Ectodermal cell (in vitro differentiated cells): ENCODE results near the gene SLIT1.

Experiments used
- H3K27ac ChIP-seq: 2 replicates; pipeline ENCODE4 v1.7.0; 2013; ENCODE audit warnings: mild to moderate bottlenecking, low read depth, low read length; ENCODE audit not compliant: insufficient read depth, poor library complexity, severe bottlenecking
- H3K27me3 ChIP-seq: 2 replicates; pipeline ENCODE4 v1.7.0; 2013; ENCODE audit warnings: mild to moderate bottlenecking, low read length; ENCODE audit not compliant: insufficient read depth, control insufficient read depth, poor library complexity, severe bottlenecking
- H3K36me3 ChIP-seq: one replicate; pipeline ENCODE4 v1.7.0; 2013; ENCODE audit warnings: low read length; ENCODE audit not compliant: control insufficient read depth, insufficient read depth
- H3K4me1 ChIP-seq: one replicate; pipeline ENCODE4 v1.7.0; 2013; ENCODE audit warnings: low read length; ENCODE audit not compliant: control insufficient read depth, insufficient read depth
- H3K4me3 ChIP-seq: 2 replicates; pipeline ENCODE4 v1.7.0; 2013; ENCODE audit warnings: low read depth, low read length, control low read depth; ENCODE audit not compliant: insufficient read depth
- H3K9me3 ChIP-seq: 2 replicates; pipeline ENCODE4 v1.7.0; 2013; ENCODE audit warnings: mild to moderate bottlenecking, low read length, moderate library complexity; ENCODE audit not compliant: control insufficient read depth
- WGBS, 2 experiments: methylation state at CpG; one replicate each; pipeline ENCODE4 v1.1.7; 2013; ENCODE audit warnings: missing lambda C conversion rate in 2 of 2; 5-methylcytosine and 5-hydroxymethylcytosine counted together

The SLIT1 gene

DNA sequence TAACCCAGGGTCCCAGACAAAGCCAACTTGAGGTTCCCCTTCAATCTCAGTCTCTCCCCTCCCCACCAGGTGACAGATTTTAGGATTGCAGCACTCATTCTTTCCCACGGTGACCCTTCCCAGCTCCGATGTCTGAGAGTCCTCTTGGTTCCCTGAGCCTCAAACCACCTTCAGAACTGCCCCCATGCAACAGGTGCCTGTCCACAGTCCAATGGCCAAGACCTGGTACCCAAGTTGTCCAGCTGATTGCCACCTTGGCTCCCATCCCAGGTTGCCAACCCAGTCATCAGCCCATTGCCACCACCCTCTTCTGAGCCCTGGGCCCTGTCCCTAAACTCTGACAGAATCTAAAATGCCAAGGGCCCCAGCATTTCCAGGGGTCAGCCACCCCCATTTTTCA, 53.5 kb downstream of the SLIT1 start:
- WGBS, 2 experiments: 92 to 94% methylated on average over 2 of the region's 2 CpGs
- Histone ChIP-seq H3K27ac (no peak overlapping the region), H3K4me3 (no peak overlapping the region), H3K27me3 (no peaks in the 10 kb centered on the region), H3K9me3 (no peaks in the 10 kb centered on the region), H3K36me3 (no peaks in the 10 kb centered on the region), H3K4me1 (peaks cover 27% of the 10 kb centered on the region)

DNA sequence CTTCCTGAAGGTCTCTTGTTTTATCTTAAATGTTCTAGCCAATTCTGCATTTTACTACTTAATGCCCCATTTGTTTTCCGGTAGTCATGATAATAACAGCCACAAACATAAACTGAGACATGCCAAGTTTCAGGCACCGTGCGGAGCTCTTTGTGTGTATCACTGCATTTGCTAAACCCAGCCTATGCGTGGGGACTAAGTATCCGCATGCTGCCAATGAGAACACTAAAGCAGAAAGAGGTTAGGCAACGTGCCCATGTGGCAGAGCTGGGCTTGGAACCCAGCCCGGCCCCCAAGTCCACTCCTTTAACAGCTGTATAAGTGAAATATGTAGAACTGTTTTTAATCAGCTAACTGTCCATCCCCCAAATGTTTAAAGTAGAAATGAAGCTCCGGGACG, 54.1 kb downstream of the SLIT1 start:
- H3K27ac ChIP-seq: no peak overlapping the region
- no peaks in the 10 kb centered on the region for H3K27me3 ChIP-seq
- H3K9me3 ChIP-seq: no peaks in the 10 kb centered on the region
- no peak overlapping the region for H3K4me3 ChIP-seq
- peaks cover 27% of the 10 kb centered on the region for H3K4me1 ChIP-seq
- 93 to 95% methylated on average over 9 of the region's 9 CpGs for WGBS, 2 experiments
- no peaks in the 10 kb centered on the region for H3K36me3 ChIP-seq

DNA sequence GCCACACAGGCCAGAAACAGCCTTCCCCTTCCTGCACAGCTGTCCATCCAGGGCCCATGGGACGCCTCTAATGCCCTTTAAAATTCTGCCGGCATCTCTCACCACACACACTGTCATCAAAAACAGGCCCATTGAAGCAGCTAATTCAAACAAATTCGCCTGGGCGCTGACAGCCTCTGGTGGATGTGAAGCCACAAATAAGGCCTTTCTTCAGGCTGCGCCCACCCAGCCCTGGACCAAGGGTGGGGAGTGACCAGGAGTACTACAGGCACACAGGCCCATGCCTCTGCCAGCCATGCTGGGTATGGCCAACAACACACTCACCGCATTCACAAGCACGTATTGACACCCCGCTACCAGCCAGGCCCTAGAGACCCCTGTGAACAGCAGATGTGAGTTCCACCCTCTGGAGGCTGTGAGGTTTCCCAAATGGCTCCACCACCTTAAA, 54.6 kb downstream of the SLIT1 start:
- H3K9me3 ChIP-seq: no peaks in the 10 kb centered on the region
- H3K27me3 ChIP-seq: no peaks in the 10 kb centered on the region
- WGBS, 2 experiments: 87 to 92% methylated on average over 8 of the region's 8 CpGs
- H3K36me3 ChIP-seq: no peaks in the 10 kb centered on the region
- peaks cover 27% of the 10 kb centered on the region for H3K4me1 ChIP-seq
- H3K4me3 ChIP-seq: no peak overlapping the region
- no peak overlapping the region for H3K27ac ChIP-seq

DNA sequence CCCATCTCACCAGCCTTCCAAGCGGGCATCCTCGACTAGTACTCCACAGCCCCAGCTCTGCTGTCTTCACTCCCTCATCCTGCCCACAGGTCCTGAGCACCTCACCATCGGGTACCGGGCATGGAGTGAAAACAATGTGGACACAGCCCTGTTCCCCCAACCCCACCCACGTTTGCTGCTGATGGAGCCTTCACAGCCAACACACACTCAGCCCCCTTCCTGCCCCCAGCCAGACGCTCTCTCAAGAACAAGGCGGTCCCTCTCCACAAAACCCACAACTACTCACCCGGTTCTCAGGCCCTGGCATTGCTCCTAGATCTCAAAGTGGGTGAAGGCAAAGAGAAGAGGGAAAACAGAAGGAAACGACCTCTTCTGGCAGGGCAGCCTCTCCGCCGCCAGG, 56.1 kb downstream of the SLIT1 start:
- peaks cover 17% of the 10 kb centered on the region for H3K4me1 ChIP-seq
- no peaks in the 10 kb centered on the region for H3K27me3 ChIP-seq
- no peak overlapping the region for H3K4me3 ChIP-seq
- WGBS, 2 experiments: 85 to 86% methylated on average over 11 of the region's 11 CpGs
- H3K9me3 ChIP-seq: no peaks in the 10 kb centered on the region
- H3K36me3 ChIP-seq: no peaks in the 10 kb centered on the region
- H3K27ac ChIP-seq: no peak overlapping the region

DNA sequence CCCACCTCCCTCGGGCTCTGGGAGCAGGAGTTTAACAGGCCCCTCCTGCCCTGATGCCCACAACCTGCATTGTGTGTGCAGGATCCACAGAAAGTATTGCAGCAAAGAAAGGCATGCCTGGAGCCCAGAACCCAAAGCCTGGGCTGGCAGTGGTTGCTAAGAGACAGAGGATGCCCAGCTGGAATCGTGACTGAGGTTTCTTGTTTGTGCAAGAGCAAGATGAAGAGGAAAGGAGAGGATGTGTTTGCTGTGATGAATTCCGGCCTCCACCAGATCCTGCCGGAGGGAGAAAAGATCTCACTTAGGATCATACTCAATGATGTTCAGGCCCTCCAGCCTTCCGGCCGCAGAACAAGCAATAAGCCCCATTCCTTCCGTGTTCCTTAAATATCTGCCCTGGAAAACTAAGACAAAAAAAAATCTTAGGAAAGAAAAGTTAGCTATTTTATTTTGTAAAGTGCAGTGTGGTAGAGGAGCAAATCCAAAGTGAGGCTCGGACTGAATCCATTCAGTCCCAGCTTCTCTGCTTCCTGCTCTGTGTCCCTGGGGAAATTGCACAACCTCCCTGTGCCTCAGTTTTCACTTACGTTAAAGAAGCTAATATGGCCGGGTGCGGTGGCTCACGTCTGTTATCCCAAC, 57.1 kb downstream of the SLIT1 start:
- H3K27ac ChIP-seq: no peak overlapping the region
- H3K4me3 ChIP-seq: no peak overlapping the region
- no peaks in the 10 kb centered on the region for H3K36me3 ChIP-seq
- no peaks in the 10 kb centered on the region for H3K27me3 ChIP-seq
- no peaks in the 10 kb centered on the region for H3K9me3 ChIP-seq
- WGBS, 2 experiments: 84% methylated on average over 11 of the region's 12 CpGs
- H3K4me1 ChIP-seq: peaks cover 7% of the 10 kb centered on the region

DNA sequence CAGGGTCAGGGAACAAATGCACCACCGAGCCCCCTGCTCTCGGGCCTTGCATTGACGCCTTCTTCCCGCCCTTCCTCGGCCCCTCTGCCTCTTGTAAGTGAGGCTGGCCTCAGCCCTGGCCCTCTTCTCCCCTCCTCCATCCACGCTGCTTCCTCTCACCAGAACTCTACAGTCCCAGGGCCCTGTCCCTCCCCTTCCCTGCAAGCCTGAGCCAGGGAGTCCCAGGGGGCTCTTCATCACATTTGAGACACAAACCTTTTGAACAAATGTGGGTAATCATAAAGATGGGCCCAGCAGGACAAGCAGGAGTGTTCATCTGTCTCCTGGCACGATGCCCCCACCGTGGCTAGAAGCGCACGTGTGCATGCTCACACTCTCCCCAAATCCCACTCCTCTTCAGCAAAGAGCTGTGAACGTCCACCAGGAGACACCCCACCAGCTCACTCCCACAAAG, 57.7 kb downstream of the SLIT1 start:
- Histone ChIP-seq H3K36me3 (no peaks in the 10 kb centered on the region), H3K9me3 (no peaks in the 10 kb centered on the region), H3K4me1 (peaks cover 6% of the 10 kb centered on the region), H3K27me3 (no peaks in the 10 kb centered on the region), H3K27ac (no peak overlapping the region), H3K4me3 (no peak overlapping the region)
- WGBS, 2 experiments: 84% methylated on average over 11 of the region's 11 CpGs

DNA sequence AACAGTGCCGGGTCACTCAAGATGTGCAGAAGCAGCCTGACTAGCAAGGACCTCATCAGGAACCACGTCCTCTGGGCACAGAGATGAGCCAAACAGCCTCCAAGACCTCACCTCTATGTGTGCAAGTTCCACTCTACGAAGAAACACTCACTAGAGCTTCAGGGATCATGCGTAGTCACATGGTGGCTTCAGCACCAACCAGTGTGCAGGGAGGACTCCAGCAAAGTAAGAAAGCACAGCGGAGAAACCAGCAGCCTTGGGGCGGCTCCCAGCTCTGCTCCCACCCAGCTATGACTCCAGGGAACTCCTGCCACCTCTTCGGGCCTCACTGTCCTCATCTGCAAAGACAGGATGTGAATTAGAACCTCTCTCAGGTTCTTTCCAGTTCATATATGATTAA, 58.2 kb downstream of the SLIT1 start:
- H3K27ac ChIP-seq: no peak overlapping the region
- H3K4me1 ChIP-seq: peaks cover 6% of the 10 kb centered on the region
- no peak overlapping the region for H3K4me3 ChIP-seq
- H3K9me3 ChIP-seq: no peaks in the 10 kb centered on the region
- H3K36me3 ChIP-seq: no peaks in the 10 kb centered on the region
- H3K27me3 ChIP-seq: no peaks in the 10 kb centered on the region
- WGBS, 2 experiments: 81 to 82% methylated on average over 7 of the region's 7 CpGs

DNA sequence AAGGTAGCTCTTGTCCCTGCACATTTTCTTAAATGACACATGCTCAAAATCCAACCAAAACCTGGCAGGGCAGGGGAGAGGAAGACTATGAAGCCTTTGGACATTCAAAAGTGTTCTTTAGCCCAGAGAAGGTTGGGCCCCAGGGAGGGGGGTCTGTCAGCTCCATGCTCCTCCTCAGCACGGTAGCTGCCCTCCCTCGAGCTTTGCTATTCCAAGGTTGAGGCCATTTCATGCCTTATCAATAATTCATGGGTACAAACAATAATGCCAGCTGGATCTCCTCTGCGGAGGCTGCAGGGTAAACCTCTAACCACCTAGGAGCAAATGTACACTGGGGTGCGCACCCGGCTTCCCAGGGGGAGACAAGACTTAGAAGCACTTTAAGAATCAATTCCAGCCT, 61.5 kb downstream of the SLIT1 start:
- WGBS, 2 experiments: 70 to 71% methylated on average over 5 of the region's 5 CpGs
- H3K27me3 ChIP-seq: no peaks in the 10 kb centered on the region
- no peaks in the 10 kb centered on the region for H3K9me3 ChIP-seq
- H3K36me3 ChIP-seq: no peaks in the 10 kb centered on the region
- peaks cover 6% of the 10 kb centered on the region for H3K4me1 ChIP-seq
- H3K27ac ChIP-seq: no peak overlapping the region
- H3K4me3 ChIP-seq: no peak overlapping the region

DNA sequence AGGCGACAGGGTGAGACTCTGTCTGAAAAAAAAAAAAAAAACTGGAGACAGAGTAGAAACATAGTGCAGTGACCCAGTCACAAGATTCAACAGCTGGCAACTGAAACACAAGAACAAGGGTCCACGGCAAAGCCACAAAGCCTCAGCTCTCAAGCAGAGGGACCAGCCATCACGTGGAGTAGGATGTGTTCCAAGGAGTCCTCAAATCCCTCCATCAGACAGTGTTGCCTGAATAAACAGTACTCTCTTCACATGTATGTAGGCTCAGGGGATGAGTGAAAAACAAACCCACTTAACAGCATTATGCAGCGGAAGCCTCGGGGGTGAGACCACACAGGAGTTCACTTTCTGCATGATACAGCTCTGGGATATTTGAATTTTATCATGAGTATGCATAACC, 62.0 kb downstream of the SLIT1 start:
- Histone ChIP-seq H3K27ac (no peak overlapping the region), H3K4me1 (peaks cover 6% of the 10 kb centered on the region), H3K4me3 (no peak overlapping the region), H3K36me3 (no peaks in the 10 kb centered on the region), H3K27me3 (no peaks in the 10 kb centered on the region), H3K9me3 (no peaks in the 10 kb centered on the region)
- 89 to 90% methylated on average over 4 to 5 of the region's 5 CpGs for WGBS, 2 experiments

DNA sequence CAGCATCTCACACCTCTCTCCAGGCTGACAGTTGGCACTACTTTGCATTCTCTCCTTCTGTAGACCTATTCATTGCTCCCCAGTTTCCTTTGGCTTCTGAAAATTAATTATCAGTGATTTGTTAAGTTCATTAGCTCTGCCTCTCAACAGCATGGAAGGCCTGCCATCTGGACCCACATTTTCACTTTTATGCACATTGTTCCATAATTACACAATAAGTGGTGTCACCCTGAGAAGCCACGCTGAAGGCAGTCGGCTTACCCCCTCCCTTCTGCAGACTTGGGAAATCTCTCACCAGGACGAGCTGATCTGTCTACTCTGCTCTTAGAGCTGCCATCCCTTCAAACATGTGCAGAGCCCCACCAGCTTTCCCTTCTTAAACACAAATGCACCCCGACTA, 64.7 kb downstream of the SLIT1 start:
- Histone ChIP-seq H3K27ac (no peak overlapping the region), H3K9me3 (no peaks in the 10 kb centered on the region), H3K36me3 (no peaks in the 10 kb centered on the region), H3K4me3 (no peak overlapping the region), H3K27me3 (no peaks in the 10 kb centered on the region), H3K4me1 (no peaks in the 10 kb centered on the region)
- WGBS, 2 experiments: 82 to 88% methylated on average over 4 of the region's 4 CpGs

DNA sequence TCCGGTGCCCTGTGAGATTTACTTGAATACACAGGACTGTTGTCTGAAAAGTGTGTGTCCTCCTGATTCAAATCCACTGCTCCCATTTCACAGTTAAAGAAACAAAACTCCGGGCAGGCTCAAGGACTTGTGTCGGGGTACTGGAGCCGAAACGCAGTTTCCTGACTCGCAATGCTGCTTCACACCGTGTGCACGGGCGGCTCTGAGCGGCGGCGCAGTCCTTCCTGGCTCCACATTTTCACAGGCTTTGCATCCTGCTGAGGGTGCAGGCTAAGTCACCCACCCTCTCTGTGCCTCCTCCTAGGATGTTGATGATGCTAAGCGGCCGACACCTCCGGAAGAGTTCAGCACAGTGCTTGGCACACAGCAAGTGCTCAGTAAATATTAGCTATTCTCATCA, 65.4 kb downstream of the SLIT1 start:
- Histone ChIP-seq H3K27ac (no peak overlapping the region), H3K36me3 (no peaks in the 10 kb centered on the region), H3K27me3 (no peaks in the 10 kb centered on the region), H3K4me3 (no peak overlapping the region), H3K9me3 (no peaks in the 10 kb centered on the region), H3K4me1 (no peaks in the 10 kb centered on the region)
- 93 to 94% methylated on average over 15 of the region's 15 CpGs for WGBS, 2 experiments
